ENCODE measurements around the gene ABHD10. TPM values are rescaled to one million over a fixed set of nuclear protein-coding genes. Genes with fewer than 3 reads are reported as not detected.
A peak's percentile ranks its signal among the peaks of the same experiment; 100 is the strongest.

Gene ABHD10
- 16.5 and 22.9 TPM in 2 replicates for total RNA-seq (2014; rRNA removed; shearing (Covaris generic))

DNA sequence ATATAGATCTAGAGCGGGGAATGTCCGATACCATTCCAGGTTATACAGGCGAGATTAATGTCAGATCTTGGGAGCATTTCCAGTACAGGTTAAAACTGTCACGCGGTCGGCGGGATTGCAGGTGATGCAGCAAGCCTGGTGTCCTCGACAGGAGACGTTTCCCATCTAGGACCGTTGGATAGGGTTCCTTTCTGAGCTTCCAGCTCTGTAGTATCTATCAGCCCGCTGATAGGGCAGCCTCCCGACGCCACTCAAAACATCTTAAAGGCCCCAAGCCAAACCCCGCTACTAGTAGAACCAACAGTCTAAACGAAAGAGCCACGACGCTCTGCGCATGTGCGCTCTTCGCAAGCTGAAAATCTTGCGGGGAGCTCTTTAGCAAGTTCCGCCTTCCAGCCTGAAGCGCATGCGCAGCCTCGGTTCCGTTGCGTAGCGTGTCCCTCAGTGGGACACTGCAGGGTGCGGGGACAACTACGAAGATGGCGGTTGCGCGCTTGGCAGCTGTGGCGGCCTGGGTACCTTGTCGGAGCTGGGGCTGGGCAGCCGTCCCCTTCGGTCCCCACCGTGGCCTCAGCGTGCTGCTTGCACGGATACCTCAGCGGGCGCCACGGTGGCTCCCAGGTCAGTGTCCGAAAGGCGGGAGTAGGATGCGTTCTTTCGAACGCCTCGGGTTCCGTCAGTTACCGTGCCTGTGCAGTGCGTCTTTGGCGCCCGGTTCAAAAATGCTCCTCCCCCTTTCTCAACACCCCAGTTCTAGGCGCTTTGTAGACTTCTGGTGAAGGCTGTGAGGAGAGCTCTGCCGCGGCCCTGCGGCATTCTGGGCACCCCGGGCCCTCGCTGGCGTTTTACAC, at the start of gene ABHD10:
Gene ABHD10 (plus strand): TSS at position 444 of the 851 bp plus-strand sequence. CDS start 36 bp downstream, at position 480.
- peak; percentile 100 for DNase-seq (ENCODE audit: low spot score)

DNA sequence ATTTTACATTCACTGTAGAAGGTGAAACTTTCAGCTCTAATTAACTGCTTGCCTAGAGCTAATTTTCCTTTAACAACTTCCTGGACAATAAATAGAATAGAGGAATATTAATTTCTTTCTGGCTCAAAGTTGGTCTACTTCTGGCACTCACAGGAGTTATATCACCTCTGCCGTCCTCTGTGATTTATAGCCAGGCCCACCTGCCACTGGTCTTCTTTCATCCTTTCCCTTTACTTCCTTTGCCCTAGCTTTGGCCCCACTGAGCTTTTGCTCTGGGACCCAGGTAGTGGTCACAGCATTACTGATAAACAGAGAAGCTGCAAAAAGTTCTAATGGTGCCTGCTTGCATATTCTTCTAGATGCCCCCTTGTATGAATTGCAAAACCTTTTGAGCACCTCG, 49.3 kb upstream of the ABHD10 start:
- no peak for DNase-seq (ENCODE audit: low spot score)

DNA sequence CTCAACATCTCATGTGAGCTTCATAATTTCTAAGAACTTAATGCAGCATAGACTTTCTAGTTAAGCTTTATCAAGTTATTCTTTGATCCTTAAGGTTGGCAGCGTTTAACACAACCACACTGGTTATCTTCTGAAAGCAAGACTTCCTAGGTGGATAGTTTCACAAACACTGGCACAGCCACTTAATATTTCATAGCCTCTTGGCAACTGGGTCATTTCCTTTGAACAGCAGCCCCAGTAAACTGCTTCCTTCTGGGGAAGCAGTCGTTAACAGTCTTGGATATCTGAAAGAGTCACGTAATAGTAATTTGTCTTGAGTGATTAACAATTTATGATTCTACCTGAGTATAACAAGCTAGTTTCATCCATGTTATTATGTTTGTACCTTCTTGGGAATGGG, 45.9 kb upstream of the ABHD10 start:
- no peak for DNase-seq (ENCODE audit: low spot score)

DNA sequence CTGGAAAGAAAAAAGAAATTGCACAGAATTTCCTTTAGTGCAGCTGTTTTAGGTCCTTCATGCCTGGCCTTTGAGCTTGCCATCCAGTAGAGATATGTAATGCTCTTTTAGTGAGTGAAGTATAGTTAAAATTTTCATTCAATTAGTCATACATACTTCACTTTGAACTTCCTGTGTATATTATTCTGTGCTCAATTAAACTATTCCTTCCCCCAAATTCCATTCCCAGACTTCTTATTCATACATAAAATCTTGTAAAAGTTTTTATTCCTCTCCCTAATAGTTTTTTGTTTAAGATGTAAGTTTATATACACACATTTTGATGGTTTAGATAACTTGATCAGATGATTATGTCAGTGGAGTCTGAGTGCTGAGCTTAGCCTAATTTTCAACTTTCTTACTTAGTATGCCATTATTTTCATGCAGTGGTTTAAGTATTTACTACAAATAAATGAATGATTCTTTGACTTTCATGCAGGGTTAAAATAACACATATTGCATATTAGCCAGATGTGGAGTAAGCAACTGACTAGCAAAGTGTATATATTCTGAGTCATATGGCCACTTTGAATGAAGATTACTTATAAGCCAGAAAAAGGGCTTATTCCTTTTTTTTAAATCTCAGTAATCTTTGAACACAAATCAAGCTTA, 42.5 kb upstream of the ABHD10 start:
- DNase-seq (ENCODE audit: low spot score): peak; percentile 78

DNA sequence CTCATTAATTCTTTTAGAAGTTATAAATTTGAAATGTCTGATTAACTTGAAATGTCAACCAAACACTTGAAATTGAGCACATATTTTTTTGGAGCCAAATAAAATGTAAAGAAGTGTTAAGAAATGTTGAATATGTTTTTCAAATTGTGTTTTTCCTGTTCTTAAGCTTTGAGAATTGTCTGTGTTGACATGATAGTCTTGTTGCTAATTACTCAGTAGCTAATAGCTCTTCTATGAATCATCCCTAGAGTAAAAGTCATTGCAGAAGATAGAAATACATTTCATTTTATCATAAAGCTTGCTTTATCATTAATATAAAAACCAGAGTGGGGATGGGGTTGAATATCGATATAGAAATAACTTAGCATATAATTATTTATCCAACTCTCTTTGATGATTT, 41.9 kb upstream of the ABHD10 start:
- peak; percentile 70 for DNase-seq (ENCODE audit: low spot score)

DNA sequence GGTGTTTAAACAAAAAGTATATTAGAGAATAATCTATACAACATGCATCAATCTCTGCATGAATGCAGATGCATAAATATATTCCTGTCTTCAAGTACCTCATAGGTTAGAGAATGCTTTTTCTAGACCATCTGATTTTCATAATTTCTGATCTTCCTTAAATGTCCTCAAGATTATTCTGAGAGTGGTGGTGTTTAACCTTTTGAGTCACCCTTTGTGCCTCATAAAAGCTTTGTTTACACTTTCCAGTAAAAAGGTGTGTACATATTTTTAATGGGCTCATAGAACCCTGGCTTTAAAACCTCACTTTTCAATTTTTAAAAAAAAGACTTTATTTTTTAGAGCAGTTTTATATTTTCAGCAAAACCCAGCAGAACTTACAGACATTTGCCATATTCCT, 41.0 kb upstream of the ABHD10 start:
- no peak for DNase-seq (ENCODE audit: low spot score)

DNA sequence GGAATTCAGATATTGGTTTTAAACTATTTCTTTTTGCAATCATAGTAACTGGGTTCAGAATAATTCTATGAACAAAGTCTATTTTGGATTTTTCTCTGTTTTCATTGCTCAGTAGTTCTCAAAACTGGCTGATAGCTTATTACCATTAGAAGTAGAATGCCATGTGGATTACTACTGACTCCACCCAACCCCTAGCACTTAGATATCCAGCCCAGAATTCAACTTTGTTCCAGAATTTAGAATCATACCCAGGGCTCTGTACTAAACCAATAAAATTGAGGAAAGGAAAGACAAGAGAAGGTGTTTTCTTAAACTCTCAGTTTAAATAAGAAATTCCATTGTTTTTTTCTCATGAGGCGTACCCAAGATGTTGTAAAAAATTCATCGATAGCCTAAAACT, 39.0 kb upstream of the ABHD10 start:
- DNase-seq (ENCODE audit: low spot score): peak; percentile 61

DNA sequence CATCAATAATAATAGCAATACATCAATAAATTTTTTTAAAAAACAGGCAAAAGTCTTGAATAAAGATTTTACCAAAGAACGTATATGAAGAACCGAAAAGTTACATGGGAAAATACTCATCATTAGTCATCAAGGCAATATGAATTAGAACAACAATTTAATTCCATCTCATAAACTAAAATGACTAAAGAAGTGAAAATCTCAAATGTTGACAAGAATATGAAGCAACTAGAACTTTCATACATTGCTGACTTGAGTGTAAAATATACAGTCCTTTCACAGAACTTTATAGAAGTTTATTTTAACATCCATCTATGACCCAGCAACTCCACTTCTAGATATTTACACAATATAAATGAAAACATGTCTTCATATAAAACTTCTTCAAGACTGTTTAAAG, 35.3 kb upstream of the ABHD10 start:
- DNase-seq (ENCODE audit: low spot score): no peak

DNA sequence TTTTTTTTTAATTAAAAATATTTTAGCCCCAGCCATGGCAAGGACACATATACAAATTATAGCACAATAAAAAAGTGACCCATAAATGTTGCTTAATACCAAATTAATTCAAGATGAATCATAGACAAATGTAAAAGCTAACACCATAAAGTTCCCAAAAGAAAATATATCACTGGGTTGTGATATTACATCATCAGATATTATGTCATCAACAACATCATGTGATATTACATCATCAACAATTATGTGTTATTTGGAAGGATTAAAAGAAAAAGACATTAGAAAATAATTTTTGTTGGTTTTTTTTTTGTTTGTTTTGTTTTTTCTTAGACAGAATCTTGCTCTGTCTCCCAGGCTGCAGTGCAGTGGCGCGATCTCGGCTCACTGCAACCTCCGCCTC, 34.5 kb upstream of the ABHD10 start:
- no peak for DNase-seq (ENCODE audit: low spot score)

DNA sequence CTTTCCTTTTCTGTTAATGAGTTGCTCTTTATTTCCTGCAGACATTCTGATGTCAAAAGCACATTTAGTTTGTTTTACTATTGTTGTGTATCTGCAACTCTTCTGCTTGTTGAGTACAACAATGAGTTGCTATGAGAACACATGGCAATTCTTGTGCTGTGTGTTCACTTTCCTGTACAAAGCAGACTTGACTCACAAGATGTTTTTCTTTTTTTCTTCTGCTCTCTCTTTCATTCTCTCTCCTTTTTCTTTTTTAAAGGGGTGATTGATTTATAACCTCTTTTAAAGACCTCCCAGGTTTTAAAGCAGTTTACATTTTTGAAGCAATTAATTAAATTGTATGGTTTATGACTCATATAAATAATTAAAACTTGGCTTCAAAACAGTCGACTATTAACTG, 31.6 kb upstream of the ABHD10 start:
- DNase-seq (ENCODE audit: low spot score): no peak

DNA sequence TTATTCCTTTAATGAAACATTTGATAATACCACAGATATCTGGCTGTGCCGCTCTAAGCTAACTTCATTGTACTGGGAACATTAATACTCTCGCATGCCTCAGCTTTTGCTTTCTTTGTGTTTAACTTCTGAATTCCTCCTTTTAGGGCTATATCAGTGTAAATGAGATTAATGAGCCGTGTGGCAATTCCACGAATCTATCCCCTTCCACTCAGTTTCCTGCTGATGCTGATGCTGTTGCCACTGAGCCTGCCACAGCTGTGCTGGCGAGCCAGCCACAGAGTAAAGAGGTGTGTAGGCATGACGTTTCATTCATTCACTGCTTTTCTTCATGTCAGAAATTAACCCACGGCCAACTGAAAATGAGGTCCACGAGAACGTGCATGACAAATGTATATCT, 30.0 kb upstream of the ABHD10 start:
- no peak for DNase-seq (ENCODE audit: low spot score)

DNA sequence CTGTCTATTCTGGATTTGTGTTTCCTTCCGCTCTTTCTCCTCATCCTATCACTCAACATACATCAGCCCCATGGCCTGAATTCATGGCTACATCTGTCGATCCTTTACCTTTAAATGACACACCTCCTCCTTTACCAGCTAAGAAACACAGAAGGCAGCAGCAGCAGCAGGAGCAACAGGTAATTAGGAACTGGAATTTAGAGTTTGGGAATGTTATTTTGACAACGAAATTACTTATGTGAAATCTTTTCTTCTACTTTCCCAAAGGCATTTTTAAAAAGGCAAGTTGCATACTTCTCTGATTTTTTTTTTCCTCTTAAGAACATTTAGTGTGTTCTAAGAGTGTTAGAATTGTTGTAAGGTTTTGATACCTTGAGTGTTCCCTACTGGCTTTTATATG, 29.1 kb upstream of the ABHD10 start:
- no peak for DNase-seq (ENCODE audit: low spot score)

DNA sequence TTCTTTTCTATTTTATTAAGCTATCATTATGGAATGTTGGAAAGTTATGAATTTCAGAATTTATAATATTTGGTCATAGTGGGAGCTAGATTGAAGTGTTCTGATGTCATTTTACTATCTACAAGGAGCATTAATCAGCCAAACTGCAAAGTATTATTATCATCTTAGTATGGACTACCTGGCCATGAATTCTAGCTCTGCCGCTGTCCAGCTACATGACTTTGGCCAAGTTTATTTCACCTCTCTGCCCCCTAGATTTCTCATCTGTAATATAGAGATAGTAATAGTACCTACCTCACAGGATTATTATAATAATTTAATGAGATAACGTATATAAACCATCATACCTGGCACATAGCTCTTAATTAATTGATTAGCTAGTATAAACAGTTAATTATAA, 27.8 kb upstream of the ABHD10 start:
- no peak for DNase-seq (ENCODE audit: low spot score)

DNA sequence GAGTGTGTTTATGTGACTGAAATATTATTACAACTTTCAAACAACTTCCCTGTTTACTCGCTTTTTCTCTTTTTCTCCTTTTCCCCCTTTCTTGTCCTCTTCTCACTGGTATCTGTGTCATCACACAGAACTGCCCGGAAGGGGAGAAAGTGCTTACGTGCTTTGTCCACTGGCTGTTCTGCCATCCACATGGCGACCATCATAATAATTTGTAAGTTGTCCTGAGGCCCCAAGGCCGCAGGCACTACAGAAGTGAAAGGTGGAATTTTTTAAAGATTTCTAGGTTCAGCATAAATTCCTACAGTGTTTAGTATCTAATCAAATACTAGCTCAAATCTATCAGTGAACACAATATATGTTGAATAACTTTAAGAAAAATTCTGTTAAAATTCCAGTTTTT, 26.7 kb upstream of the ABHD10 start:
- no peak for DNase-seq (ENCODE audit: low spot score)

DNA sequence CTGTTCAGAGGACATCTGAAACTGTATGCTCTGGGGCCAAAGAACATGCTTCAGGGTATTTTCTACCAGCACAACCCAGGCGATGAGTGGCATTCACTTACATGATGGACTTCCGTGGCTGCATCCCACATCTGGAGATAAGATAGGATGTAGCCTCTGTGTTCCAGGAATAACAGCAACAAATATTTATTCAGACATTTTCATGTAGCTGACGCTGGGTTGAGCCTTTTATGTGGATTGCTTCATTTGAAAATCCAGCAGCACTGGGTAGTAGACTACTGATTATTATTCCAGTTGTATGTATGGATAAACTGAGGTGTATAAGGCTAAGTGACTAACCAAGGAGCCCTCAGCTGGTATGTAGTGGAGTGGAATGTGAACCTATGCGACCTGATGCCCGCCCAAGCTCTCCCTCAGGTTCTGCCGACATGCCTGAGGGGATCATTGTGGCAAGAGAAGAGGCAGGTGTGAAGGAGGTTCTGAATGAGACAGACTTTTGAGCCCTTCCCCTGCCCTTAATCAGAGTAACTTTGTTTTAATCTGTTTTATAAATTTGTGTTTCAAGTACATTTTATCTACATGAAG, 25.9 kb upstream of the ABHD10 start:
- DNase-seq (ENCODE audit: low spot score): no peak

DNA sequence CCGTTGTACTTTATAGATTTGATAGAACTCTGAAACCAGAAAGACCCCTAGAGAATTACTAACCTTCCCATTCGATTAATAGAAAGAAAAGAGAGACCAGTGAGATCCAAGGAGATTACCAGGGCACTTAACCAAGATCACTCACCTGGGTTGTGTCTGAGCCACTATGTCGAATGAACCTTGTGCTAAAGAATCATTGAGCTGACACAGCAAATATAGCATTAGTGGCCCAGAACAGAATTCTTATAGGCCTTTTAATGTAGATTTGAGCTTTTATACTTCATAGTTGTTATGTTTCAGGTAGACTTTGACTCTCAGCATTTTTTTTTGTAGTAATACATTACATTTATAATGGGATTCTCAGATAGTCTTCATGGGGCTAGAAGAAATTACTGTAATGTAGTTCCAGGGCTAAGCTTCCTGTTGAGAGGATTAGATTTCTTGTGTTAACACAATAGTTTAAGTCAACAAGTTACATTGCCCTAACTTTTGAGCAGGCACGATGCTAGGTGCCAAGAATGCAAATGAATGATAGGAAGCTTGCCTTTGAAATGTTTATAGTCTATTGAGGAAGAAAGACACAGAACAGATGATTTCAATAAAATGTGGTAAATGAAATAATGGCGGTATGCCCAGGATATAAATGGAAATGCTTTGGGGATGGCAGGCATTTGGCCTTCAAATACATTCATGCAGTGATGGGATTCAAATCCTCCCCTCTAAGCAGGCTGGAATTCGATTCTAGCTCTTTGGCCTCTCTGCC, 24.4 kb upstream of the ABHD10 start:
- no peak for DNase-seq (ENCODE audit: low spot score)

DNA sequence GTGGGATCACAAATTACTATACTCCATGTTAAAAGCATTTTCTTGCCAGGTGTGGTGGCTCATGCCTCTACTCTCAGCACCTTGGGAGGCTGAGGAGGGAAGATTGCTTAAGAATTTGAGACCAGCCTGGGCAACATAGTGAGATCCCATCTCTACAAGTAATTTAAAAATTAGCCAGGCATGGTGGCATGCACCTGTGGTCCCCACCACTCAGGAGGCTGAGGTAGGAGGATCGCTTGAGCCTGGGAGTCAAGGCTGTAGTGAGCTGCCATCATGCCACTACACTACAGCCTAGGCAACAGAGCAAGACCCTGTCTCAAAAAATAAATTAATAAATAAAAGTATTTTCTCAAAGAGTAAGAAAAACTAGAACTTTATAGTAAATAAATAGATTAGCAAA, 22.9 kb upstream of the ABHD10 start:
- no peak for DNase-seq (ENCODE audit: low spot score)

DNA sequence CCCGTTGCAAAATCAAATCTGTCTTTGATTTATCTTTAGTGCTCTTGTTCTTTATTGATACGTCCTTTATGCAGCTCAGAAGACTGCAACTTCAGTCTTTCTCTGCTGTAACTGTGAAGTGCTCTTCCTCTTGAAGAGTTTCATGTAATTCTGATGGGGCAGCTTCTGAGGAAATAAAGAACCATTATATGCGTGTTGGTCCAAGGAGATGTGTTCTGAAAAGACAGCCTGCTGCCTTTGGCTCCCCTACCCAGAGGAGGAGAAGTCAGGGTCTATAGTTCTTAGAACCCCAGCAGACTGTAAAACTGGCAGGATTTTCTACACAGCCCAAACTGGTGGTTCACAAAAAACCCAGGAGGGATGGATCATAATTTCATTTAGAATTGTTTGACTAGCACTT, 22.4 kb upstream of the ABHD10 start:
- DNase-seq (ENCODE audit: low spot score): no peak

DNA sequence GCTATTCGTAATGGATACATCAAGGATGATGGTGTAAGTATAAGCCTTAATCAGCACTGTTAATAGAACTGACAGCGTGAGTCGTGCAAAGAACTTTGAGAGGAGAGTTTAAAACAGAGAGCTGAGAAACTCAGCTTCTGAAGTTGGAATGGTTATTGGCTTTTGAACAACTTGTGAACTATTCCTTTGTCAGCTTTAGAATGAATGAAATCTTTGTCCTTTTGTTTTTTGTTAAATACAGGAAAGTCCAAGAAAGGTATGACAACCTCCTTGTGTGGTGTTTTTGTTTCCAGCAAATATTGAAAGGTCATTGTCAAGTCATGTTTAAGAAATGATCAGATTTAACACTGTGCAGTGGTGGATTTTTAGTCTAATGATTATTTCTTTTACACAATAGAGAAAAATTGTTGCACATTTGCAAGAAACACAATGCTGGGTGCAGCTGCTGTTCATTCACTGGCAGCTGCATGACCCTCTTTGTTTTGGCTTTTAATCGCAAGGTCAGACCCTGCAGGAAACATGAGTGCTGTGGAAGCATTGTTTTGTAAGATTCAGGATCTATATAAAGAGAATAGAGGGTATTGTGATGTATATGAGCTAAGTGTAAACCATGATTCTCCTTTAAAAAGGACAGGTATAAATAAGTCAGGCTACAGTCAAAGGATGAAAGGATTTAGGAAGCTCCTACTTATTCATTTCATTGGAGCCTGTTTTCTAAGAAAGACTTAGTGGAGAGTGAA, 21.7 kb upstream of the ABHD10 start:
- no peak for DNase-seq (ENCODE audit: low spot score)

DNA sequence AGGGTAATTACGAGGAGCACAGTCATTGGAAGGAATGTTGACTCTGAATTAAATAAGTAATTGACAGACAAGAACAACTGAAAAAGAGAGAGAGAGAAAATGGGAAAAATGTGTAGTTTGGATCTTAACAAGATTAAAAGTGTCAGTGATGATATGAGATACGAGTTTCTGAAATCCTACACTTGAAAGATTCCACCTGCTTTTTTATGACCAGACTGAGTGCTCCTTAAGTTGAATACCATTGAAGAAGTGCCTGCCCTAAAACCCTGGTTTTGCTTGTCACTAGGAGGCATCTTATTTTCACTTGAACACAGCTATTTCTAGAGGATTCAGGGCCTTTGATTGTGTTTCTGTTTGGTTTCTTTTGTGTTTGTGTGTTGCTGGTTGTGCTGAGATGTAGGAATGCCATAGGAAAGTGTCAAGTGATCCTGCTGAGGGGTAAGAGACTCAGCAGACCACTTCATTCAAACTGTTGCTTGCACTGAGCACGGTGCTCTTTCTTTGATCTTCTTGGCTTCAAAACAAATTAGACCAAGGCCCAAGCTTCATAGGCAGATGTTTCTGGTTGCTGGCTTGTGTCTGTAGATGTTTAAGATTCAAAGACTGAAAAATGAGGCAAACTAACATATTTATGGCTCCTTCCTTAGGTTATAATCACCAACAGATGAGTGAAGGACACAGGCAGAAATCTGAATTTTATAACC, 17.2 kb upstream of the ABHD10 start:
- no peak for DNase-seq (ENCODE audit: low spot score)

DNA sequence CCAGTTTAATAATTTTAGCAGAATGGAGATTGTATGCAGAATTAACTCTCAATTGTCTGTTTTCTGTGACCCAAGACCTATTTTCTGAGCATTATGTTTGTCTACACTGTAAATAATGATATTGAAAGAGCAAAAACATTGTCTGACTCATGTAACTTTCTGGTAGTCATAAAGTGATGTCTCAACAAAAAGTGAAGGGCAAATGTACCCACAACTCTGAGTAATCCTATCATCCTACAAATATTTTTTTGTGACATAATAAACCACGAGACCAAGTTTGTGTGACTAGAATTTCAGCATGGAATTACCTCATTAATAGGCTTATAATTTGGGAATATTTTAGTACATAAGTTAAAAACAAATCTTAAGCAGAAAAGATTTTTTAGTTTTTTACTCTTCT, 15.4 kb upstream of the ABHD10 start:
- DNase-seq (ENCODE audit: low spot score): no peak
